ENCODE measurements around the gene GPR37L1.
"Not testable (repeated sequence)": the region's sequence is repeated elsewhere in the genome, so short reads cannot be mapped to it uniquely, and the experiment has no call there.

The GPR37L1 gene

DNA sequence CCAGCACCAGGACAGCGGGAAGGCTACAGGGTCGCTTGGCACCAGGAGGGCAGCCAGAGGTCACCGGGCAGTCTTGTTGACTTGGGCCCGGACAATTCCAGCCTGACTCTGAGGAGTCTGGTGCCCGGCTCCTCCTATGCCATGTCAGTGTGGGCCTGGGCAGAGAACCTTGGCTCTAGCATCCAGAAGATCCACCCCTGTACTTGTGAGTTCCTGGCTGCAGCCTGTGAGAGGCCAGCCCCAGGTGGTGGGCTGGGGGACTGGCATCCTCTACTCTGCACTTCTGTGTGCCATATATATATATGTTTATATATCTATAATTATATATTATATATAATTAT lies 49.3 kb downstream of the GPR37L1 start:
- Histone ChIP-seq H3K27ac (ENCODE audit: low read length) (no peak overlapping the region), H3K9ac (ENCODE audit: low read length in 2 of 2) (no peak overlapping the region), H3K4me1 (ENCODE audit: control insufficient read depth, insufficient read depth, low read length) (peaks cover 3% of the 10 kb centered on the region)

DNA sequence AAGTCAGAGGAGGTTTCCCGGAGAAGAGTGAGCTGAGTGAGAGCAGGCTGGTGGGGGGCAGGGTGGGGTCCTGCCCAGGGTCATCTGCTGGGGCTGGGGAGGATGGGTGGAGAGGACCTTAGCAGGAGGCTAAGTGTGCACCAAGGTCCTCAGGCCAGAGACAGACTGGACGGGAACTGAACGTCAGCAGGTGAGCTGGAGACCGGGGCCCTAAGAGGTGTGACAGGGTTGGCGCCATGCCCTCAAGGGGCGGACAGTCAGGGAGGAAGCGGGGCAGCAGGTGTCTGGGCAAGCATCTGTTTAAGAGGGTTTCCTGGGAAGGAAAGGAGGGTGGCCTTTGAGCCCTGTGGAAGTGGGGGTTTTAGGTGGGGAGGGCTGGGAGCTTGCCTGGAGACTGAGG lies 51.3 kb downstream of the GPR37L1 start:
- Histone ChIP-seq H3K4me3 (ENCODE audit: low read length in 2 of 2) (no peak overlapping the region), H3K9me3 (ENCODE audit: control insufficient read depth in 2 of 2, low read length in 2 of 2) (no peaks in the 10 kb centered on the region), H3K9ac (ENCODE audit: low read length in 2 of 2) (no peak overlapping the region), H3K4me1 (ENCODE audit: control insufficient read depth, insufficient read depth, low read length) (no peaks in the 10 kb centered on the region), H3K27me3 (ENCODE audit: control insufficient read depth in 1 of 2, insufficient read depth in 2 of 2, low read length in 2 of 2) (no peaks in the 10 kb centered on the region), H3K36me3 (ENCODE audit: control insufficient read depth in 2 of 2, insufficient read depth in 2 of 2, low read length in 2 of 2) (no peaks in the 10 kb centered on the region), H3K27ac (ENCODE audit: low read length) (no peak overlapping the region)

More for the DNA sequence above, 49.3 kb downstream of the GPR37L1 start:
- H3K27me3 ChIP-seq (ENCODE audit: control insufficient read depth in 1 of 2, insufficient read depth in 2 of 2, low read length in 2 of 2): no peaks in the 10 kb centered on the region
- H3K4me3 ChIP-seq (ENCODE audit: low read length in 2 of 2): no peak overlapping the region
- no peaks in the 10 kb centered on the region for H3K36me3 ChIP-seq (ENCODE audit: control insufficient read depth in 2 of 2, insufficient read depth in 2 of 2, low read length in 2 of 2)
- H3K9me3 ChIP-seq (ENCODE audit: control insufficient read depth in 2 of 2, low read length in 2 of 2): no peaks in the 10 kb centered on the region

DNA sequence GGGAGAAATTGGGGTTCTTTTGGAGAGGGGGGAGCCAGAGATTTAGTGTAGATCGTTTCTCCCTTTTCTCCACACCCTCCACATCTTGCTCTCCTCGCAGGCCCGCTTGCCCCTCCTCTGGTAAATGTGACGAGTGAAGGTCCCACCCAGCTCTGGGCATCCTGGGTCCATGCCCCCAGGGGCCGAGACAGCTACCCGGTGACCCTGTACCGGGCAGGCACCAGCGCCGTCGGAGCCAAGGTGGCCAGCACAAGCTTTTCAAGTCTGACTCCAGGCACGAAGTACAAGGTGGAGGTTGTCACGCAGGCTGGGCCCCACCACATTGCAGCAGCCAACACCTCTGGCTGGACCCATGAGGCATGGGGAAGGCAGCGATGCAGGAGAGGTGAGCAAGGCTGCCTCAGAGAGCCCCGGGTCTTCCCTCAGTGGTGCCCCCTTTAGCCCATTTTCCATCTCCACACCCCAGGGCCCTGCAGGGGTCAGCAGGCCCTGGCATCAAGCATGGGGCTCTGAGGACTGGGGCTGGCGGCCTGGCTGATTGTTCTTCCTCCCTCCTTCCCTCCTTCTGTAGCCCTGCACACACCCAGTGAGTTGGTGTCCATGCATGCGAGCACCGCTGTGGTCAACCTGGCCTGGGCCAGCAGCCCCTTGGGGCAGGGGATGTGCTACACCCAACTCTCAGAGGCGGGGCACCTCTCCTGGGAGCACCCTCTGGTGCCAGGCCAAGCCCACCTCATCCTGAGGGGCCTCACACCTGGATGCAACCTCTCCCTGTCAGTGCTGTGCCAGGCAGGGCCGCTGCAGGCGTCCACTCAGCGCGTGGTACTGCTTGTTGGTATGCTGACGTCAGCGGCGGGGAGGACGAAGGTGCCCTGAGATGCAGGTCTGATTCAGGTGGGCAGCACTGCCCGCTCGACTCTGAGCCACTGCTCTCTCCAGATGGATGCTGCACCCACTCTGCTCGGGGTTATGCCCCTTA lies 54.5 kb downstream of the GPR37L1 start:
- no peaks in the 10 kb centered on the region for H3K36me3 ChIP-seq (ENCODE audit: control insufficient read depth in 2 of 2, insufficient read depth in 2 of 2, low read length in 2 of 2)
- no peaks in the 10 kb centered on the region for H3K4me1 ChIP-seq (ENCODE audit: control insufficient read depth, insufficient read depth, low read length)
- peaks cover 0 to 5% of the 10 kb centered on the region in 2 donors for H3K27me3 ChIP-seq (ENCODE audit: control insufficient read depth in 1 of 2, insufficient read depth in 2 of 2, low read length in 2 of 2)
- H3K4me3 ChIP-seq (ENCODE audit: low read length in 2 of 2): no peak overlapping the region
- H3K27ac ChIP-seq (ENCODE audit: low read length): no peak overlapping the region
- H3K9ac ChIP-seq (ENCODE audit: low read length in 2 of 2): no peak overlapping the region
- H3K9me3 ChIP-seq (ENCODE audit: control insufficient read depth in 2 of 2, low read length in 2 of 2): no peaks in the 10 kb centered on the region

DNA sequence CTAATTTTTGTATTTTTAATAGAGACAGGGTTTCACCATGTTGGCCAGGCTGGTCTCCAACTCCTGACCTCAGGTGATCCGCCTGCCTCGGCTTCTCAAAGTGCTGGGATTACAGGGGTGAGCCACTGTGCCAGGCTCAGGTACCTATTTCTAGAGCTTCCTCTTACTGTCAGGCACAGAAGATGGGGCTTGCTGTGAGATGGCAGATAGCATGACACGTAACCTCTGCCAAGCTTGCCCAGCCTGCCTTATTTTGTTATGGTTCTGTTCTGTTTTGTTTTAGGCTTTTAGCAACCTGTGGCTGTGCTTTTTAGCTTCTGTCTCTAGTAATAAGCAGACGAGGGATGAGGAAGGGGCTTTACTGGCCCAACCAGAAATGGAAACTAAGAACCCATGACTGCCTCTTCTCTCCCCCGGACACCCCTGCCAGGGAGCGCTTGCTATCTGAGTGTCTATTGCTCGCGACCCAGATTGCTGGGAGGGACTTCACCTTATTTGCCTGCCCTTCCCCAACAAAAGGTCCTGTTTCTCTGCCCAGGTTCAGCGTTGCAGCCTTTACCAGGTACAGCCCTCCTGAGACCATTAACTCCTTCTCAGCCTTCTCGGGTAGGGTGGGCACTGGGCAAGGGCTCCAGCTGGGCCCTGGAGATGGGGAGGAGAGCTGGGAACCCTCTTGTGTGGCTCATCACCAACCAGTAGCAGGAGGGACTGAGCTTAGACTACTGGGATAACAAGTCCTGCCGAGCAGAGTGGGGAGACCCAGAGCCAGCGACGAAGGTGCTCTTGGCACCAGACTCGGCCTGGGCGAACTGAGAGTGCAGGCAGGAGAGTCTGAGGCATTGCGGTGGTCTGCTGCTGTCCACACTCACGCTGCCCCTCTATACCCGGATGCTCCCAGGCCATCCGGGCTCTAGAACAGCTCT lies 57.4 kb downstream of the GPR37L1 start:
- Histone ChIP-seq H3K36me3 (ENCODE audit: control insufficient read depth in 2 of 2, insufficient read depth in 2 of 2, low read length in 2 of 2) (no peaks in the 10 kb centered on the region), H3K27ac (ENCODE audit: low read length) (no peak overlapping the region), H3K4me3 (ENCODE audit: low read length in 2 of 2) (no peak overlapping the region), H3K4me1 (ENCODE audit: control insufficient read depth, insufficient read depth, low read length) (peaks cover 2% of the 10 kb centered on the region), H3K9me3 (ENCODE audit: control insufficient read depth in 2 of 2, low read length in 2 of 2) (no peaks in the 10 kb centered on the region), H3K9ac (ENCODE audit: low read length in 2 of 2) (no peak overlapping the region), H3K27me3 (ENCODE audit: control insufficient read depth in 1 of 2, insufficient read depth in 2 of 2, low read length in 2 of 2) (peaks cover 5 to 13% of the 10 kb centered on the region in 2 donors)

DNA sequence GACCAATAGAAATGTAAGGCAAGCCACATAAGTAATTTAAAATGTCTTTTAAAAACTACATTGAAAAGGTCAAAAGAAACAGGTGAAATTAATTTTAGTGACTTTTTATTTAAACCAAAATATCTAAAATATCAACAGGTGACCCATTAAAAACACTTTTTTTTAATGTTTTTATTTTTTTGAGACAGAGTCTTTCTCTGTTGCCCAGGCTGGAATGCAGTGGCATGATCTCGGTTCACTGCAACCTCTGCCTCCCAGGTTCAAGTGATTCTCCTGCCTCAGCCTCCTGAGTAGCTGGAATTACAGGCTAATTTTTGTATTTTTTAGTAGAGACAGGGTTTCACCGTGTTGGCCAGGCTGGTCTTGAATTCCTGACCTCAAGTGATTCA lies 58.0 kb downstream of the GPR37L1 start:
- H3K36me3 ChIP-seq (ENCODE audit: control insufficient read depth in 2 of 2, insufficient read depth in 2 of 2, low read length in 2 of 2); H3K9ac ChIP-seq (ENCODE audit: low read length in 2 of 2); H3K4me1 ChIP-seq (ENCODE audit: control insufficient read depth, insufficient read depth, low read length); H3K4me3 ChIP-seq (ENCODE audit: low read length in 2 of 2); H3K9me3 ChIP-seq (ENCODE audit: control insufficient read depth in 2 of 2, low read length in 2 of 2); H3K27ac ChIP-seq (ENCODE audit: low read length): not testable (repeated sequence)
- H3K27me3 ChIP-seq (ENCODE audit: control insufficient read depth in 1 of 2, insufficient read depth in 2 of 2, low read length in 2 of 2): peaks cover 5 to 15% of the 10 kb centered on the region in 2 donors

DNA sequence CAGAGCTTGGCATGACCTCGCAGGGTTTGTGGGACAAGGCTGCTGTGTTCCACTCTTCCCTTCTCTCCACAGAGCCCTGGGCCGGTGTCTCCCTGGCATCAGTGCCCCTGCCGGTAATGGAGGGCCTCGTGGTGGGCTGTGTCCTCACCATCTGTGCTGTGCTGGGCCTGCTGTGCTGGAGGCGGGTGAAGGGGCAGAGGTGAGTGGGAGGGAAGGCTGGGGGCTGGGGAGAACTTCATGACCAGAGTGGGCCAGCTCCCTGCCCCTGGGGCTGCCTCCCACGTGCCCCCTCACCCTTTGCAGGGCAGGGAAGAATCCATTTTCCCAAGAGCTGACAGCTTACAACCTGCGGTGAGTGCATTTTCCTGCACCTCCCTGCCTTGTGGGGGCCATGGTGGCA lies 58.9 kb downstream of the GPR37L1 start:
- Histone ChIP-seq H3K4me1 (ENCODE audit: control insufficient read depth, insufficient read depth, low read length) (peaks cover 2% of the 10 kb centered on the region), H3K27ac (ENCODE audit: low read length) (no peak overlapping the region), H3K36me3 (ENCODE audit: control insufficient read depth in 2 of 2, insufficient read depth in 2 of 2, low read length in 2 of 2) (no peaks in the 10 kb centered on the region), H3K9me3 (ENCODE audit: control insufficient read depth in 2 of 2, low read length in 2 of 2) (no peaks in the 10 kb centered on the region), H3K27me3 (ENCODE audit: control insufficient read depth in 1 of 2, insufficient read depth in 2 of 2, low read length in 2 of 2) (peaks cover 5 to 15% of the 10 kb centered on the region in 2 donors), H3K4me3 (ENCODE audit: low read length in 2 of 2) (no peak overlapping the region), H3K9ac (ENCODE audit: low read length in 2 of 2) (no peak overlapping the region)

DNA sequence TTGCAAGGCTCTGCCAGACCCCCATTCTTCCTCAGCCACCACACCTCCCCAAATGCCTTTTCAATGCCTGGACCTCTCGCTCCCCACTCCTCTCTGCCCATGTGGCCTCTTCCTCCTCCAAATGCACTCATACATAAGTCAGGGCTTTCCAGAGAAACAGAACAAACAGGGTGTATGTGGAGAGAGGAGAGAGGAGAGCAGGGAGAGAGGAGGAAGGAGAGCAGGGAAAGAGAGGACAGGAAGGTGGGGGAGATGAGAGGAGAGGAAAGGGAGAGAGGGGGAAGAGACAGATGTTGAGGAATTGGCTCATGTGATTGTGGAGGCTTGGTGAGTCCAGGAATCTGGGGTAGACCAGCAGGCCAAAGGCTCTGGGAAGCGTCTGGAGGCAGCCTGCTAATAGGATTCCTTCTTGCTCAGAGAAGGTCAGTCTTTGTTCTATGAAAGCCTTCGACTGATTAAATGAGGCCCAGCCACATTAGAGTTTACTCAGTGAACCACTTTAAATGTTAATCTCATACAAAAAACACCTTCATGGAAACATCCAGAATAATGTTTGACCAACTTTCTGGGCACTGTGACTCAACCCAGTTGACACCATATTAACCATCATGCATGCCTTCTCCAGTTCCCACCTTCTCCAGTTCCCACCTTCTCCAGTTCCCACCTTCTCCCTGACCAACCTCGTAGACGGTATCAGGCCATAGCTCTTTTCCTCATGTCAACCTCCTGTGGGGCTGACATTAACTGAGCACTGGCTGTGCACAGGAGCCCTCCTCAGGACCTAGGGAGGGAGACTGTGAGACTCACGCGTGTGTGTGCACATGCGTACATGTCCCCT lies 59.5 kb downstream of the GPR37L1 start:
- H3K4me1 ChIP-seq (ENCODE audit: control insufficient read depth, insufficient read depth, low read length): peaks cover 2% of the 10 kb centered on the region
- no peaks in the 10 kb centered on the region for H3K9me3 ChIP-seq (ENCODE audit: control insufficient read depth in 2 of 2, low read length in 2 of 2)
- no peak overlapping the region for H3K4me3 ChIP-seq (ENCODE audit: low read length in 2 of 2)
- no peak overlapping the region for H3K27ac ChIP-seq (ENCODE audit: low read length)
- no peak overlapping the region for H3K9ac ChIP-seq (ENCODE audit: low read length in 2 of 2)
- H3K27me3 ChIP-seq (ENCODE audit: control insufficient read depth in 1 of 2, insufficient read depth in 2 of 2, low read length in 2 of 2): peaks cover 5 to 15% of the 10 kb centered on the region in 2 donors
- H3K36me3 ChIP-seq (ENCODE audit: control insufficient read depth in 2 of 2, insufficient read depth in 2 of 2, low read length in 2 of 2): no peaks in the 10 kb centered on the region
